Measurements from ENCODE around the gene ST6GALNAC1. TPM values are rescaled to one million over a fixed set of nuclear protein-coding genes. Genes with fewer than 3 reads are reported as not detected.
A peak's percentile ranks its signal among the peaks of the same experiment; 100 is the strongest.

Gene ST6GALNAC1
- total and polyA plus RNA-seq, 2 of the 13 experiments (the other 11 are each of a cell fraction or from before 2014, with no cell fraction given): not detected

GRCh38 chr17:76612977-76613851 is 30.3 kb downstream of the ST6GALNAC1 start (continued):
- 0 out of 2 replicates have a peak, but pooled peaks have one; percentile 13 for TF ChIP-seq KDM3A (CRISPR knock-in tag; IDR thresholded peaks at IDR 0.05; ENCODE audit: low read depth)
- TF ChIP-seq PHF8 (CRISPR knock-in tag; IDR thresholded peaks at IDR 0.05): no peak
- no peak for TF ChIP-seq ATRX (CRISPR knock-in tag; IDR thresholded peaks at IDR 0.05; ENCODE audit: borderline replicate concordance)
- no peak for TF ChIP-seq ZNF468 (CRISPR knock-in tag; IDR thresholded peaks at IDR 0.05)
- peak; percentile 28 for TF ChIP-seq HBP1 (CRISPR knock-in tag; IDR thresholded peaks at IDR 0.05; ENCODE audit: low read depth)
- TF ChIP-seq ZFP1 (CRISPR knock-in tag; IDR thresholded peaks at IDR 0.05): no peak
- no peak for TF ChIP-seq ATF6 (CRISPR knock-in tag; conservative IDR thresholded peaks at IDR 0.05)
- TF ChIP-seq ZNF556 (CRISPR knock-in tag; IDR thresholded peaks at IDR 0.05; ENCODE audit: borderline replicate concordance): no peak; the same call in 1 of the 2 replicates
- TF ChIP-seq ZNF580 (CRISPR knock-in tag; IDR thresholded peaks at IDR 0.05; ENCODE audit: borderline replicate concordance, low read depth): no peak
- TF ChIP-seq EEA1 (CRISPR knock-in tag; IDR thresholded peaks at IDR 0.05; ENCODE audit: borderline replicate concordance): peak; percentile 16; the same call in 1 of the 2 replicates
- no peak for TF ChIP-seq ZNF839 (CRISPR knock-in tag; IDR thresholded peaks at IDR 0.05; ENCODE audit: borderline replicate concordance)
- TF ChIP-seq ATF4 (CRISPR knock-in tag; IDR thresholded peaks at IDR 0.05): no peak
- no peak for TF ChIP-seq TCF7 (IDR thresholded peaks at IDR 0.05; ENCODE audit: low read depth)
- no peak for TF ChIP-seq NFE2L1 (CRISPR knock-in tag; IDR thresholded peaks at IDR 0.05; ENCODE audit: borderline replicate concordance)
- no peak for TF ChIP-seq CHCHD3 (CRISPR knock-in tag; IDR thresholded peaks at IDR 0.05)
- peak; percentile 67 for TF ChIP-seq PHF21A (CRISPR knock-in tag; IDR thresholded peaks at IDR 0.05)
- TF ChIP-seq MXD3 (CRISPR knock-in tag; IDR thresholded peaks at IDR 0.05): 0 out of 2 replicates have a peak, but pooled peaks have one; percentile 9
- TF ChIP-seq ZNF251 (CRISPR knock-in tag; IDR thresholded peaks at IDR 0.05): no peak
- no peak for TF ChIP-seq ZSCAN9 (CRISPR knock-in tag; IDR thresholded peaks at IDR 0.05; ENCODE audit: borderline replicate concordance)
- TF ChIP-seq MAX (IDR thresholded peaks at IDR 0.05): peak; percentile 88
- peak; percentile 42; the same call in 1 of the 2 replicates for TF ChIP-seq ZNF350 (CRISPR knock-in tag; IDR thresholded peaks at IDR 0.05; ENCODE audit: borderline replicate concordance, low read depth)
- TF ChIP-seq REPIN1 (CRISPR knock-in tag; IDR thresholded peaks at IDR 0.05; ENCODE audit: borderline replicate concordance, low read depth): peak; percentile 74; the same call in 1 of the 2 replicates
- peak; percentile 21; the same call in 1 of the 2 replicates for TF ChIP-seq KAT8 (CRISPR knock-in tag; IDR thresholded peaks at IDR 0.05)
- TF ChIP-seq BORCS8-MEF2B (CRISPR knock-in tag; IDR thresholded peaks at IDR 0.05): peak; percentile 74; the same call in 1 of the 2 replicates
- no peak; the same call in 1 of the 2 replicates for TF ChIP-seq YEATS2 (CRISPR knock-in tag; IDR thresholded peaks at IDR 0.05; ENCODE audit: borderline replicate concordance)

Data from HepG2 (cell line).